ENCODE results near the gene PLXDC1.

PLXDC1 gene

GRCh38 chr17:39186481-39187002 is 35.1 kb upstream of the PLXDC1 start:
- Mint-ChIP-seq H3K27me3 (ENCODE audit: low read depth) (no peaks in the 10 kb centered on the region), H3K9me3 (no peaks in the 10 kb centered on the region), H3K4me1 (peaks cover 3% of the 10 kb centered on the region), H3K36me3 (ENCODE audit: low read depth) (peaks cover 20% of the 10 kb centered on the region), H3K27ac (no peak overlapping the region), H3K4me3 (no peak overlapping the region)
- TF ChIP-seq CTCF (IDR thresholded peaks at IDR 0.05; ENCODE audit: unreplicated experiment in 3 of 3) = no peak

- H3K9me3 Mint-ChIP-seq = no peaks in the 10 kb centered on the region
- TF ChIP-seq CTCF (IDR thresholded peaks at IDR 0.05; ENCODE audit: unreplicated experiment in 3 of 3) = no peak
- peaks cover 24% of the 10 kb centered on the region for H3K36me3 Mint-ChIP-seq (ENCODE audit: low read depth)
- no peak overlapping the region for H3K27ac Mint-ChIP-seq
- H3K4me1 Mint-ChIP-seq = no peaks in the 10 kb centered on the region
- no peak overlapping the region for H3K4me3 Mint-ChIP-seq
- H3K27me3 Mint-ChIP-seq (ENCODE audit: low read depth) = no peaks in the 10 kb centered on the region
Measured at GRCh38 chr17:39183720-39184119, 32.3 kb upstream of the PLXDC1 start.

GRCh38 chr17:39183045-39183444 is 31.6 kb upstream of the PLXDC1 start:
- Mint-ChIP-seq H3K4me3 (no peak overlapping the region), H3K9me3 (no peaks in the 10 kb centered on the region), H3K4me1 (no peaks in the 10 kb centered on the region), H3K36me3 (ENCODE audit: low read depth) (peaks cover 31% of the 10 kb centered on the region), H3K27me3 (ENCODE audit: low read depth) (no peaks in the 10 kb centered on the region), H3K27ac (no peak overlapping the region)
- TF ChIP-seq CTCF (IDR thresholded peaks at IDR 0.05; ENCODE audit: unreplicated experiment in 3 of 3) = no peak

GRCh38 chr17:39181303-39181702 is 29.9 kb upstream of the PLXDC1 start:
- Mint-ChIP-seq H3K36me3 (ENCODE audit: low read depth) (peaks cover 48% of the 10 kb centered on the region), H3K4me1 (no peaks in the 10 kb centered on the region), H3K4me3 (no peak overlapping the region), H3K27me3 (ENCODE audit: low read depth) (no peaks in the 10 kb centered on the region), H3K27ac (no peak overlapping the region), H3K9me3 (no peaks in the 10 kb centered on the region)
- no peak for TF ChIP-seq CTCF (IDR thresholded peaks at IDR 0.05; ENCODE audit: unreplicated experiment in 3 of 3)

GRCh38 chr17:39178536-39178935 is 27.1 kb upstream of the PLXDC1 start:
- H3K4me3 Mint-ChIP-seq = no peak overlapping the region

More at GRCh38 chr17:39178536-39178935, 27.1 kb upstream of the PLXDC1 start:
- H3K9me3 Mint-ChIP-seq = no peaks in the 10 kb centered on the region
- H3K27me3 Mint-ChIP-seq (ENCODE audit: low read depth) = no peaks in the 10 kb centered on the region
- H3K4me1 Mint-ChIP-seq = no peaks in the 10 kb centered on the region
- no peak for TF ChIP-seq CTCF (IDR thresholded peaks at IDR 0.05; ENCODE audit: unreplicated experiment in 3 of 3)
- no peak overlapping the region for H3K27ac Mint-ChIP-seq
- peaks cover 40% of the 10 kb centered on the region for H3K36me3 Mint-ChIP-seq (ENCODE audit: low read depth)
